A549 treated with CpdA at 1 μM for 4 hours (cell line): ENCODE measurements around the gene SBK2. TPM values are rescaled to one million over a fixed set of nuclear protein-coding genes. Genes with fewer than 3 reads are reported as not detected.

Experiments
- total RNA-seq: library from RNA; stranded (reverse); fragments of 200-300 nt; extraction: Qiagen RNA extraction; gene quantifications from 5 replicates; pipeline ENCODE4 v1.2.3, GENCODE V29; 2022; ENCODE audit warnings: low read depth

SBK2 gene, protein sequence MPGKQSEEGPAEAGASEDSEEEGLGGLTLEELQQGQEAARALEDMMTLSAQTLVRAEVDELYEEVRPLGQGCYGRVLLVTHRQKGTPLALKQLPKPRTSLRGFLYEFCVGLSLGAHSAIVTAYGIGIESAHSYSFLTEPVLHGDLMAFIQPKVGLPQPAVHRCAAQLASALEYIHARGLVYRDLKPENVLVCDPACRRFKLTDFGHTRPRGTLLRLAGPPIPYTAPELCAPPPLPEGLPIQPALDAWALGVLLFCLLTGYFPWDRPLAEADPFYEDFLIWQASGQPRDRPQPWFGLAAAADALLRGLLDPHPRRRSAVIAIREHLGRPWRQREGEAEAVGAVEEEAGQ
- 1.8 to 3.1 TPM (median 2.5 TPM) in 5 replicates for total RNA-seq

GRCh38 chr19:55536951-55537740 is at the start of gene SBK2:
SBK2 (minus strand) TSS chr19:55537133; CDS start chr19:55536294, 839 bp downstream.

GRCh38 chr19:55580628-55581144 is 43.8 kb upstream of the SBK2 start, which contains the start of gene ZNF579:
ZNF579 (minus strand) TSS chr19:55580848; CDS start chr19:55579639, 1,209 bp downstream.

GRCh38 chr19:55545443-55545842 is 8.5 kb upstream of the SBK2 start, which contains the start of gene SBK3:
SBK3 (minus strand) TSS chr19:55545543; CDS start chr19:55545543, 0 bp downstream.

GRCh38 chr19:55487924-55488687 is 48.8 kb downstream of the SBK2 start, which contains the start of gene SSC5D:
SSC5D (plus strand) TSS chr19:55488436; CDS start chr19:55488590, 154 bp downstream.

DNA sequence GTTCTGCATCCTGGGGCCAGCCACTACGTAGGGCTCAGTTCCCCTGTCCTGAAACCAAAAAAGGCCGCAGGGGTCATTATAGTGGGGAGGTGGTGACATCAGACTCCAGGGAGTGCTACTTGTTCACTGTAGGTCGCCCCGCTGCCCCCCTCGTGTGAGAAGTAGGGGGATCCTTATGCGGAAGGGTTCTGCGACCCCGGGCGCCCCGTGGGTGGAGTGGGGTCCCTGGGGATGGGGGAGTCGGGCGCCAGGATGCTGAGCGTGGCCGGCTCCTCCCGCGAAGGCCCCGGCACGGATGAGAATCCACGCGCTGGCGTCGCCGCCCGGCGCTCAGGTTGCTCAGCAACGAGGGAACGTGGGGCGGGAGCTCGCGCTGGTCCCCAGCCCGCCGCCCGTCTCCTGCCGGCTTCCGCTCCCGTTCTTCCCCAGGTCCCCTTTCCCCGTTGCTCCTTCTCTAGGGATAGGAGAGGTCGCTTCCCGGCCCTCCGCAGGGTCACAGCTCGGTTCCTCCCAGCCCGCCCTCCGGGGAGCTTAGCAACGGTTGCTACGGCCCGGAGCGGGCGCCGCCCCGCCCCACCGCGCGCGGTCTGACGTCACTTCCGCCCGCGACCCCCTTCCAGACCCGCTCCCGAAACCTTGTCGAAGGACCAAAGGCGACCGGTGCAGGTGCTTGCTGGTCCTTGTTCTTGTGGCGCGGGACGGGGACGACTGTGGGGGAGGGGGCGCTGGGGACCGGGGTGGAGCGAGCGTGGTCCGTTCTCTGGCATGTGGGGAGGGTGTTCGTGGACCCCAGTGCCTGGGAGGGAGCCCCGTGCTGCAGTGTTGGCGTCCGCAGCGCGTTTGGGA is 52.1 kb downstream of the SBK2 start, which contains the start of gene NAT14:
Gene NAT14 (plus strand): TSS at position 596 of the 846 bp plus-strand sequence. CDS start 521 bp downstream, outside the sequence.

Other genes starting within 250 kb of the SBK2 start
- gene TMEM150B, start 211.8 kb downstream of the SBK2 start, total RNA-seq, result 0.06 to 0.27 TPM (median 0.19 TPM) in 3 of 5 replicates, not detected in the others
- gene KMT5C, start 197.3 kb downstream of the SBK2 start, total RNA-seq, result 8.1 to 12.2 TPM (median 10.3 TPM) in 5 replicates
- 0.83 to 1.5 TPM (median 1.1 TPM) in 5 replicates for gene COX6B2, start 182.4 kb downstream of the SBK2 start, total RNA-seq
- gene GARIN5B, start 173.9 kb downstream of the SBK2 start, total RNA-seq, result 0.10 to 0.25 TPM (median 0.17 TPM) in 4 of 5 replicates, not detected in the other
- gene IL11, start 166.7 kb downstream of the SBK2 start, total RNA-seq, result 79.7 to 115 TPM (median 99.1 TPM) in 5 replicates
- gene TMEM190, start 160.3 kb downstream of the SBK2 start, total RNA-seq, result 1.6 to 2.7 TPM (median 1.8 TPM) in 5 replicates
- 1.9 to 9.5 TPM (median 8.1 TPM) in 5 replicates for gene TMEM238, start 152.8 kb downstream of the SBK2 start, total RNA-seq
- 2,575 to 3,038 TPM (median 2,861 TPM) in 5 replicates for gene RPL28, start 151.2 kb downstream of the SBK2 start, total RNA-seq
- 280 to 580 TPM (median 470 TPM) in 5 replicates for gene UBE2S, start 129.3 kb downstream of the SBK2 start, total RNA-seq
- not detected in 5 replicates for gene SHISA7, start 93.8 kb downstream of the SBK2 start, total RNA-seq
- gene ISOC2, start 75.5 kb downstream of the SBK2 start, total RNA-seq, result 56.5 to 68.3 TPM (median 61.0 TPM) in 5 replicates
- gene C19orf85, start 72.4 kb downstream of the SBK2 start, total RNA-seq, result not detected in 5 replicates
- gene ZNF628, start 60.5 kb downstream of the SBK2 start, total RNA-seq, result 4.3 to 9.6 TPM (median 8.8 TPM) in 5 replicates
- gene NAT14, start 51.9 kb downstream of the SBK2 start, total RNA-seq, result 40.9 to 61.3 TPM (median 58.0 TPM) in 5 replicates
- gene SSC5D, start 48.7 kb downstream of the SBK2 start, total RNA-seq, result 0.38 to 1.5 TPM (median 0.61 TPM) in 5 replicates
- gene SBK3, start 8.4 kb upstream of the SBK2 start, total RNA-seq, result 1.8 to 2.7 TPM (median 2.3 TPM) in 5 replicates
- 16.1 to 35.4 TPM (median 25.5 TPM) in 5 replicates for gene ZNF579, start 43.7 kb upstream of the SBK2 start, total RNA-seq
- 17.5 to 27.0 TPM (median 25.5 TPM) in 5 replicates for gene FIZ1, start 62.4 kb upstream of the SBK2 start, total RNA-seq
- 14.0 to 19.4 TPM (median 18.4 TPM) in 5 replicates for gene ZNF524, start 63.2 kb upstream of the SBK2 start, total RNA-seq
- gene ZNF865, start 68.5 kb upstream of the SBK2 start, total RNA-seq, result 7.9 to 14.8 TPM (median 13.3 TPM) in 5 replicates
- 5.4 to 6.6 TPM (median 6.3 TPM) in 5 replicates for gene ZNF784, start 87.4 kb upstream of the SBK2 start, total RNA-seq
- gene ZNF580, start 103.9 kb upstream of the SBK2 start, total RNA-seq, result 26.5 to 52.4 TPM (median 49.1 TPM) in 5 replicates
- 37.0 to 52.7 TPM (median 49.4 TPM) in 5 replicates for gene ZNF581, start 106.5 kb upstream of the SBK2 start, total RNA-seq
- gene CCDC106, start 111.1 kb upstream of the SBK2 start, total RNA-seq, result 12.2 to 19.1 TPM (median 18.1 TPM) in 5 replicates
- gene U2AF2, start 117.9 kb upstream of the SBK2 start, total RNA-seq, result 266 to 326 TPM (median 309 TPM) in 5 replicates
- gene EPN1, start 138.1 kb upstream of the SBK2 start, total RNA-seq, result 126 to 209 TPM (median 205 TPM) in 5 replicates
- gene NLRP9, start 201.3 kb upstream of the SBK2 start, total RNA-seq, result not detected in 5 replicates
- 0.37 to 0.58 TPM (median 0.42 TPM) in 5 replicates for gene RFPL4A, start 222.0 kb upstream of the SBK2 start, total RNA-seq
- not detected in 5 replicates for gene RFPL4AL1, start 232.0 kb upstream of the SBK2 start, total RNA-seq